ENCODE measurements around the gene CD300A. TPM values are rescaled to one million over a fixed set of nuclear protein-coding genes. Genes with fewer than 3 reads are reported as not detected.

The CD300A gene
- total RNA-seq, 1 donor from 2014 or later: 4.3 TPM

Other genes with a start within 250 kb of the CD300A start
- gene DNAI2, start 192.4 kb upstream of the CD300A start, total RNA-seq: not detected
- 1.8 TPM for gene KIF19, start 140.4 kb upstream of the CD300A start, total RNA-seq
- not detected for gene BTBD17, start 104.8 kb upstream of the CD300A start, total RNA-seq
- gene GPR142, start 99.1 kb upstream of the CD300A start, total RNA-seq: 0.52 TPM
- 153 TPM for gene GPRC5C, start 34.5 kb upstream of the CD300A start, total RNA-seq
- 0.49 TPM for gene CD300LB, start 64.8 kb downstream of the CD300A start, total RNA-seq
- gene CD300C, start 79.5 kb downstream of the CD300A start, total RNA-seq: 0.68 TPM
- not detected for gene CD300H, start 100.9 kb downstream of the CD300A start, total RNA-seq
- gene CD300LD, start 125.6 kb downstream of the CD300A start, total RNA-seq: not detected
- 0.73 TPM for gene CD300E, start 157.1 kb downstream of the CD300A start, total RNA-seq
- 2.5 TPM for gene CD300LF, start 246.3 kb downstream of the CD300A start, total RNA-seq

All from ureter (tissue), 1 donor.